HT1080 (cell line): ENCODE results near the gene GNAI3. TPM values are rescaled to one million over a fixed set of nuclear protein-coding genes. Genes with fewer than 3 reads are reported as not detected.
A peak's percentile ranks its signal among the peaks of the same experiment; 100 is the strongest.

Source experiments
- DNase-seq: peaks from one replicate; pipeline ENCODE4 v3.0.0-alpha.2; 2015; ENCODE audit warnings: low read depth
- total RNA-seq: library from RNA; depleted of rRNA; stranded (reverse); fragments of >200 nt; shearing (Covaris generic); gene quantifications from 2 replicates; pipeline ENCODE4 v1.2.3, GENCODE V29; 2014

Gene GNAI3
- total RNA-seq, 1 experiment from 2014 or later: 12.1 TPM

DNA sequence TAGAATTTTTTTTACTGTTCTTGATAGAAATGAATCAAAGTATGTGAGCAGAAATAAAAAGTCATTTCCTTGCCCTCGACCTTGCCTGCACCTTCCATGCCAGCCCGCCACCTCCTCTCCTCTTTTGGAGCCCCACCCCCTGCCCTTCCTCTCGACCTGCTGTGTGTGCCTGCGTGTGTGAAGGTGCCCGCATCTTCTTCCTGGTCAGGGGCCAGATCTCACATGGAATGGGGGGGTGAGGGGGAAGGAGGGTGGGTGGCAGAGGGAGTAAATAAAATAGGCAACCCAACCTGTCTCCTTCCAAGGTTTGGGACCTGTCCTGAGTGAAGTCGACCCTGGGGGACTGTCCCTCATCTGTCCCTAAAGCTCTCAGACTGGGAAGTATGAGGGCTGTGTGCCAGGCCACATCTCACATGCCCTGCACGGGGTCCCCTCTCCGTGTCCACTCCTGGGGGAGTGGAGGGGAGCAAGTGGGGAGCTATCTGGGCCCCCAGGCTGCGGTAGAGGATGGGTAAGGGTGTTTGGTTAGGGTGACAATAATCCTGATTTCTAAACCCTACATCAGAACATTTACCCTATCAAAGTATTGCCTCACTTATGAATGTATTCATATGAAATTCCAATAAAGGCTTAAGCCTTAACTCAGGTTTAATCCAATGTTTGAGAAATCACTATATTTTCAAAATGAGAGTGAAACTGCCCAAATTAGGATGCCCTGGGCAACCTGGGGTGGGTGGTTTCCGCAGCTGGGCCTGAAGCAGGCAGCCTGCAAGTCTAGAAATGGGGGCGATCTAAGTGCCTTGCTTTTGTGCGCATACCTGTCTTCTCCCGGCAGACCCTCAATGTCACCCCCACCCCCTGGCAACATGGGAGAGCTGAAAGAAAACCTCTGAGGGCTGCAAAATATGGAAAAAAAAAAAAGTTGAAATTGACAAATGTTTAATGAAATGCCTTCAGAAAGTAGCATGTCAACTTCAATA lies 86.6 kb downstream of the GNAI3 start:
- no peak for DNase-seq

DNA sequence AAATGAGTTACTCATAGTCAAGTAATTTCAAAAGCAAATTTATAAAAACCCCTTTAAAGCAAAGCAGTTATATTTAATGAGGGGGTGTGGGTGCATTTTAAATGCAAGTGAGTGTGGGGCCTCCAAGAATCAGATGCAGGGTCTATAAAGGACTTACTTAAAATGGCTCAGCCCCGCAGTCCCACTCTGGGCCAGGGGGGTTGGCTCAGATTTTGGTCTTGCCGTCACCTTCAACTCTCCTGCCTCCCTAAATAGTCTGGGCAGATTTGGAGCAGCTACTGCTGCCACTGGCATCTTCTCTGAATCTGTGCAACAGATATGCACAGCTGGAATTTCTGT lies 87.4 kb downstream of the GNAI3 start:
- no peak for DNase-seq

DNA sequence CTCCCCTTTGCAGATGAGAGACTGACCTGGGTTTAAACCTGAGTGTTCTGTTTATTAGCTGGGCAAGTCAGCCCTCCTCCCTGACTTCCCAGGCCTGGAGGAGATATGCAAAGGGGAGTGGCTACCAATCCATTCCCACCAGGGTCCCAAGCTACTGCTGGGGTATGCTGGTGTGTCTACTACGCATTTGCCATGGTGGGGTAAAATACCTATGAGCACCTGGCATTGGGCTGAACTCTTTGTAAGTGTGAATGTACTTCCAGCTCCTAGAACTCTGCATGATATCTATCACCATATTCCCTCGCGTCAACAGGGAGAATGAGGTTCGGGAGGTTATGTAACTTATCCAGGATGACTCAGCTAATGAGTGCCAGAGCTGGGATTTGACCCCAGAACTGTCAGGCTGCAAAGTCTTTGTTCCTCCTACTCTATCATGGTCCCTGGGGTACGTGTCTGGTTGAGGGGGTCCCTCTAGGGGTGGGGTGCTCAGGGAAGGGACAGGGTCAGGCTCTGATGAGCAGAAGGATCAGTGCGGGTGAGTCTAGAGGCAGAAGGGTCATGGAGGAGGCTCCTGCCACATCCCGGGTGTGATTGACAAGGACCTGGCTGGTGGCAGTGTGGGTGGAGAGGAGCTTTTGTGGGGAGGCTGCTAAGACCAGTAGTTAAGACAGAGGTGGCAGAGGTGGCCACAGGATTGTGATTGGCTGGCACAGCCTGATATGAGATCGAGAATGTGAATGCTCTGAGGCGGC lies 88.0 kb downstream of the GNAI3 start:
- DNase-seq: peak; percentile 51

DNA sequence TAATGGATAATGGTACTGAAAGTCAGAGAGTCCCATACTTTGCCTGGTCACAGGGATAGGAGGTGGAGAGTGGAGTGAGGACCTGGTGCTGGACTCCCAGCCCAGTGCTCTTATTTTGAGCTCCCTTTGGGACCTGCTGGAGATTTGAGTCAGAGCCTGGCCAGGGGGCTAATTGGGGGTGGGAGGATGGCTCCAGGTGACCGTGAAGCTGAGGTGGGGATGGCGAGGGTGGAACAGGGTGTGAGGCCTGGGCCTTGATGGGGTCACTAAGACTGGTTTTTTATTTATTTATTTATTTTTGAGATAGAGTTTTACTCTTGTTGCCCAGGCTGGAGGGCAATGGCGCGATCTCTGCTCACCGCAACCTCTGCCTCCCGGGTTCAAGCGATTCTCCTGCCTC lies 89.0 kb downstream of the GNAI3 start:
- no peak for DNase-seq

DNA sequence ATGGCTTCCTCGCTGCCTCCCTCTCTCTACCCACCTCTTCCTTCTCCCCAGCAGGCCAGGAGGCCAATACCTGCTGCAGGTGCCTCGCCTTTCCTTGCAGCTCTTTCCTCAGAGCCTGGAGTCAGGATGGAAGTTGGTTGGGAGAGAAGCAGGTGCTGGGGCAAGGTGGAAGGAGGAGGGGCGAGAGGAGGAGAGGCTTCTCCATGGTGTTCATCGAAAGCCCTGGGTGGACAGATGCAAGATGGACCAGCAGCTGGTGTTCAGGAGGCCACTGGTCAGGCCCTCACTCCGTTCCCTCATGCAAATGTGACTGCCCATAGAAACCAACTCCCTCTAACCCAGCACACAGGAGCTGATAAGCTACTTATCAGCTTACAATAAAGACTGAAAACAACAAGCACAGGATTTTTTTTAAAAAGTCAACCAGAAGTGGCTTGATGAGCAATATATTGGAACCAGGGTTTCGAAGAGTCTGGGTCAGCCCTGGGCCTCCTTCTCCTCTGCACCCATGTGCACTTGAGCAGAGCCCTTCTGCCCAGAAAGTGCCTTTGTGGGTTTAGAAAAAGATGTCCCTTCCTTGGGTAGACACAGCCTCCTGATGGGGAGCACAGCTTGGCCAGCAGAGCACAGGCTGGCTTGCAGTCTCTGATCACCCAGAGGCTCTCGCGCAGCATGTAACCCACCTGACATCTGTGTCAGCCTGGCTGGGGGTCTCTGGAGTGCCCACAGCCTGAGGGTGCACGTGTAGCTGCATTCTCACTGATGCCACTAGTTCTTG lies 90.8 kb downstream of the GNAI3 start:
- DNase-seq: no peak

DNA sequence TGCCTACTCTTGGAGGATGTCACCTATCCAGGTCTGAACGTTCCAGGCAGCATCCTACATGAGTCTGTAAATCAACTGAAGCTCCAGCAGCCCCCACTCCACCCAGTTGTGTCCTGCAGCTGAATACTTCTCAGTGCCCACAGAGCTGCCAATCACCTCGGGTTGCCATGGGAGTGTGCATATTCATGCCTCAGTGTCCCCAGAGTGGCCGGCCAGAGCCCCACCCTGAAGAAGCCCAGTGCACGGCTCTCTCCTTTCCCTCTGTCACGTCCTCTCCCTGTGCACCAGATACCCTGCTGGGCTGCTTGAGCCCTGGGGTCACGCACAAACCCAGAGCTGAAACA lies 91.4 kb downstream of the GNAI3 start:
- DNase-seq: no peak

DNA sequence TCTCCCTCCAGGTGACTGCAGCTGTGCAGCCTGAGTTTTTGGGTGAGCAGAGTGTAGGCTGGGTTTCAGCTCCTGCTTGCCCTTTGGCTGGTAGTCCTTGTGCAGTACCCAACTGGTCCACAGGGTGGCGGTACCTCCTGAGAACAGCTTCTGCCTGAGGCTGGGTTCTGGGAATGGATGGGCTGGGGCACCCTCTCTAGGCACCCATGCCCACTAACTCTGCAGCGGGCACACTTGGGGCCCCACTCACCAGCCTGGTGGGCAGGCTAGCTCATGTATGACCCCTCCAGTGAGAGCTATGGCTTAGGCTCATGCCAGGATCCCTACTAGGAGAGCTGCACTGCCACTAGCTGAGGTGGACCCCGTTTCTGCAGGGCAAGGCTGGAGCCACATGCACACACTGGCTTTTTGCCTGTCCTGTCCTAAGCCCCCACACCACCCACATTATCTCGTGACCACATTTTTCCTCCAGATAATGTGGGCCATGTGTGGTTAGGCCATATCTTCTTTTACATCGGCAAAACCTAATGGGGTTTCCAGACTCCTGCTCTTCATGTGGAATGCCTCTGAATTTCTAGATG lies 92.0 kb downstream of the GNAI3 start:
- DNase-seq: peak; percentile 47

DNA sequence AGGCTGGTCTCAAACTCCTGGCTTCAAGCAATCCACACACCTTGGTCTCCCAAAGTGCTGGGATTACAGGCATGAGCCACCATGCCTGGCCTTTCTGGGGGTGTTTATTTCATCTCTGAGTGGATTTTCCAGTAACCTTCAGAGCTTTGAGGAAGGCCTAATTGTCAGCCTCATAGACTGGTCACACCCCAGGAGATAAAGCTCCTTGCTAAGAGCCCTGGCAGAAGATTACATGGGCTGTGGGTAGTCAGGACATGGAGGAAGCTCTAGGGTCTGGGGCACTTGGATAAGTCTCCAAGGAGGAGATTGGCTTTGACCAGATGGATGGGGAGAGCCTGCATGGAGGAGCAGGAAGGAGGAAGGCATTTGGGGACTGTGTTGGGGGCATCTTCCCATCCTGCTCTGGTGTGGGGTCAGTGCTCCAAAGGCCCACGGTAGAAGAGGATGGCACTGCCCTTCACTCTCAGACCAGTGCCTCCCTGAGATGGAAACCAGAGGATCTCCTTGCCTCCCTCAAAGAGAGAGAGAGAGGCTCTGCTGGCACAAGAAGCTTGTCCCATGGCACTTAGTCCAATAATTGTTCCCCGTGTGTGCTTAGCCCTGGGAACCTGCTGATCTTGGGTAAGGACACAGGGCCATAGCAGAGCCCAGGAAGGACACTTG lies 92.8 kb downstream of the GNAI3 start:
- DNase-seq: no peak

DNA sequence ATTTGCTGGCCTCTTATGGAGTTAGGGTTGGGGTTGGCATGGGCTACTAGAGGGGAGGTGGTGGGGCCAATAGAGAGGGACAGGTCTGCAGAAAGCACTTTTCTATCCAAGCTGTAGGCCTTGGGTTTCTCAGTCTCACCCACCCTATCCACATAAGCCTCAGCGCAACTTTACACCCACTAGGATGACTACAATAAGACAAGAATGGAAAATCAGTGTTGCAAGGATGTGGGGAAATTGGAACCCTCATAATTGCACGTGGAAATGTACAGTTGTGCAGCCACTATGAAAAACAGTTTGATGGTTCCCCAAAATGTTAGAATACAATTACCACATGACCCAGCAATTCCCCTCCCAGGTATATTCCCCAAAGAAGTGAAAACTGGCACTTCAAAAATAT lies 93.4 kb downstream of the GNAI3 start:
- no peak for DNase-seq

DNA sequence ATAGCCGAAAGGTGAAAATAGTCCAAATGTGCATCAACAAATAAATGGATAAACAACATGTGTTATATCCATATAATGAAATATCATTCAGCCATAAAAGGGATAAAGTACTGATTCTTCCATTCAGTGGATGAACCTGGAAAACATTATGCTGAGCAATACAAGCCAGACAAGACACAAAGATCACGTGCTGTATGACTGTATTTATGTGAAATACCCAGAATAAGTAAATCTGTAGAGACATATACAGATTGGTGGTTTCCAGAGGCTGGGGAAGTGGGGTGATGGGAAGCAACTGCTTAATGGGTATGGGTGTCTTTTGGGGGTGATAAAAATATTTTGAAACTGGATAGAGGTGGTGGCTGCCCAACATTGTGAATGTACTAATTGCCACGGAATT lies 94.2 kb downstream of the GNAI3 start:
- no peak for DNase-seq

DNA sequence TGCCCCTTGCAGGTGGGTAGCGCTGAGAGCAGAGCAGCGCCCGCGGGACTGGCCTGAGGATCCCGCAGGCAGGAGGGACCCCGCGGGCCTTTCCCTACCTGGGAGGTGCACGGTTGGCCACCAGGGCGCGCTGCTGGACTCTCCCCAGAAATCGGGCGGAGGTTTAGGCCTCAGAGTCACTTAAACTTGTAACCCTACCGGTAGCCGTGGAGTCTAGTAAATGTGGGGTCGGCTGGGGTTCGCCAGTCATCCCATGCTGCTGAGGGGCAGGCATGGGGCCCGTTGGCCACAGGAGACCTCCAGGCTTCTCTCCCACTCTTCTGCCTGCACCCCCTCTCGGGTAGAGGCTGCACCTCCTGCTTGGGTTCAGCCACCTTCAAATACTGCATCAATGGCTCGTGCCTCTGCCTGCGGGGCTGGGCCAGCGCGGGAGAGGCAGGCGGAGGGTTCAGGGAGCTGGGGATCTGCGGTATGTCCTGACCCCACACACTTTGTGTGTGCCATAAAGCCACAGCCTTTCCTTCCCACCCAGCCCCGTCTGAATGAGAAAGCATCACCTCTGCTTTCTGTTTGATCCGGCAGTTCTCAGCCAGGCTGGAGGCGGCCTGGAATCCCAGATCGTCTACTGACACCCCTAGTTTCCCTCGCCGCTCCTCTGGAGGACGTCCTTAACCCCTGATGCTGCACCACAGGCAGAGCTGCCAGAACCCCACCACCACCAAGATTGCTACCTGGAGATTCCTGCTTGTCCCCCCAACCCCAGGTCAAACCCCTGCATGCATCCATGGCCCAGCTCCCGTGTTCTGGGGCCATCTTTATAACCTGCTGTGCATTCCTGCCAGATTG lies 95.2 kb downstream of the GNAI3 start:
- DNase-seq: peak; percentile 70

DNA sequence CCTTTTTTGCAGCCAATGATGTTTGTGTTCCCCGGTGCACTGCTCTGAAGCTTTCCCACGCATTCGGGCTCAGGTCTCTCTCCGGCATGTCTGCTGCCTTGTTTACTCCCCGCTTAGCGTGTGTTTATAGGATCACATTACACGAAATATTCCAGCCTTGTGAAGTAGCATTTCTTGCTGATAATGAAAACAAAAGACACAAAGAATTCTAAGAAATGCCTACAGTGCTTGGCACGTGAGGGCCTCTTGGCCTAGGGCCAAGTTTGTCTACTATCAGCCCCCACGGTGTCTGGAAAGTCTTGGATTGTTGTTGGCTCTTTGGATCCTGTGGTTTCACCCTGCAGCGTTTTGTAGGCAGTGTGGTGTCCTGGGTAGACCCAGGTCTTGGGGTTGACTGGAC lies 96.3 kb downstream of the GNAI3 start:
- no peak for DNase-seq

DNA sequence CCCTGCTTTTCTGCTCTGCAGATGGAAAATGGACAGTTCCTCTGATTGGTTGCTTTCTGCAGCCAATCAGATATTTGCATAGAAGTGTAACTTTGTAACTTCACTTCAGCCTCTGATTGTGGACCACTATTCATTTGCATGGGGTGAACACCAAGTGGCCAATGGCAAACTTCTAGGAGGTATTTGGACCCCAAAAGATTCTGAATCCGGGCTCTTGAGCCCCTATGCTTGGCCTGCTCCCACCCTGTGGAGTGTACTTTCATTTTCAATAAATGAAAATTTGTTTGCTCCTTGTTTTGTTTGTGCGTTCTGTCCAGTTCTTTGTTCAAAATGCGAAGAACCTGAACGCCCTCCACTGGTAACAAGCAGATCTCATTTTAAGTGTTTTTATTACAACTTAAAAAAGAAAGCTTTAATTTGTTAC lies 101.1 kb downstream of the GNAI3 start:
- no peak for DNase-seq

DNA sequence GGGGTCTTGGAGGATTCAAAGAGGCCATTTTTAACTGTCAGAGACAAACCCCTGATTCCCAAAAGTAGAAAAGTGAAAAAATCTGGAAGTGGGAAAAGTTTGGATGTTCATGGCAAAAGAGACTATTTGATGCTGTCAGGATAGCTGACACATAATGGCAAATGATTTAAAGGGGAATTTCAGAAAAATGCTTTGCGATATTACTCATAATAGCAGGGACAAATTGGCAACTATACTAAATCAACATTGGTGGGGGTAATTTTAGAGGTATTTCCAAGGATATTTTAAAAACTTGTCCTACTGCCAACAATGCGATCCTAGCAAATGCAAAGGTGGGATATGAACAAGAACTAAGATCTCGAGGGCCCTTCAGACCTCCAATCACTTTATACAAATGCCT lies 102.2 kb downstream of the GNAI3 start:
- no peak for DNase-seq

DNA sequence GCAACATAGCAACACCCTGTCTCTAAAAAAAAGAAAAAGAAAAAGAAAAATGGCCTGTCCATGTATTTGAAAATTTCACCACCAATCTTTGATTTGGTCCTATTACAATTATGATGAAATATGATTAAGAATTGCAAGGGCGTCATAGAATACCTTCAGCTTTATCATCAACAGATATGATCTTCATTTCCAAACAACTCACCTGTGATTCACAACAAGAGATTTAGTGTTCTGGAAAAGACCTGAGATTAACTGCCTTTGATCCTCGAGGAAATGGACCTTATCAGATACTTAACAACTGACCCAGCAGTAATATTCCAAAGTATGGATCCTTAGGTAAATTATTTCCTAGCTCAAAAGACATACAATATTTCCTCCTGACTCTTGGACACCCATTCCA lies 104.0 kb downstream of the GNAI3 start:
- no peak for DNase-seq

DNA sequence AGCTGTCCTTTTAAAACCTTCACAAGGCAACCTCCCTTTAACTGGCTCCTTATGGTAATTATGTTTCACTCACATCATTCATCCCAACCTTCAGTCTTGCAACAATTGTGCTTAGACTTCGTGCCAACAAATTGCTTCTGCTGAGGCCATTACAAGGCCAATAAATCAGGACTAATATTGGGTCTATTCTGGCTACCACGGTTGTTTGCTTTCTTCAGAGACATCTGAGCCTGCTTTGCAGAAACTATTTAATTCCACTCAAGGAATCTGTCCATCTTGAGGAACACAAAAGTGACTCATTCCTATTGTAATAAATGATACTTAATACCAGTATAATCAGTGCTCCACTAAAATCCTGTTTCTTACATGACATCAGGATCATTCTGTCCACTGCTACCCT lies 104.9 kb downstream of the GNAI3 start:
- no peak for DNase-seq

DNA sequence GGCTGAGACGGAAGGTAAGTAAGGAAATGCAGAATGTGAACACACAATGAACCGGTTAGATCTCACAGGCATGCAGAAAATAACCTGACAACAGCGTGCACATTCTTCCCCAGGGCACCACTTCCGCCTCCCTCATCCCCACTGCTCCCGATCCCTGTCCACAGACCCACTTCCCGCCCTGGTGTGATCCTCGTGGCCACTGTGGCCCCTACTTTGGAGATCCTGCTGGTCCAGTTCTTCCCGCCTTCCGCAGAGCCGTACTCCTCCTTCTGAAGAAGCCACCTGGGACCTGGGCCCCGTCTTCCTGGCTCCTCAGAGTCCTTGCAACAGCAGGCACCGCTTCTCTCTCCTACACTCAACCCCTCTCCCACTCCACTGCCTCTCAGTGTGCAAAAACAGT lies 106.1 kb downstream of the GNAI3 start:
- DNase-seq: no peak

DNA sequence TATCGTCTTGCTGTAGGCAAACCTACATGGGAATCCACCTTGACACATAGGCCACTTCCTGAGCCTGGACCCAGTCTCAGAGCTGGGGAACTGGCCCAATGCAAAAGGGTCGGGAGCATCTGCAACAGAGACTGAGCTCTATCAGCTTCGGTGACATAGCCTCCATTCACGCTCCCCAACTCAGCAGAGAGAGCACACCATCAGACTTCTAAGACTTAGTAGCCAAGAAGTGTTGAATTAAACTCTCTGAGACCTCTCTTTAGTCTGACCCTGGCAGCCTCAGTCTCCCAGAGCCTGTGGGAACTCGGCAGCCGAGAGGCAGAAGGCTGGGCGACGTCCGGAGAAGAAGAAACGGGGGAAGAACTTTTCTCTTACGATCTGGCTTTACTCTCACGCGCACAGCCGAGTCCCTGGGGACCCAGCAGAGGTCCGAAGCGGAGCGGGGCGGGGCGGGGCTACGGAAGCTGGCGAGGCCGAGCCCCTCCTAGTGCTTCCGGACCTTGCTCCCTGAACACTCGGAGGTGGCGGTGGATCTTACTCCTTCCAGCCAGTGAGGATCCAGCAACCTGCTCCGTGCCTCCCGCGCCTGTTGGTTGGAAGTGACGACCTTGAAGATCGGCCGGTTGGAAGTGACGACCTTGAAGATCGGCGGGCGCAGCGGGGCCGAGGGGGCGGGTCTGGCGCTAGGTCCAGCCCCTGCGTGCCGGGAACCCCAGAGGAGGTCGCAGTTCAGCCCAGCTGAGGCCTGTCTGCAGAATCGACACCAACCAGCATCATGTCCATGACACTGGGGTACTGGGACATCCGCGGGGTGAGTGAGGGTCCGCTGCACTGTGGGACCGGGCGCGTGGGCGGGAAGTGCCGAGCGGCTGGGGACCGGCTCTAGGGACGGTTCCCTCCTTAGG lies 107.5 kb downstream of the GNAI3 start, which contains the start of gene GSTM4:
TSS of gene GSTM4 (plus strand) at position 485 of the 905 bp plus-strand sequence. CDS start at position 776, 291 bp downstream.
- no peak for DNase-seq

DNA sequence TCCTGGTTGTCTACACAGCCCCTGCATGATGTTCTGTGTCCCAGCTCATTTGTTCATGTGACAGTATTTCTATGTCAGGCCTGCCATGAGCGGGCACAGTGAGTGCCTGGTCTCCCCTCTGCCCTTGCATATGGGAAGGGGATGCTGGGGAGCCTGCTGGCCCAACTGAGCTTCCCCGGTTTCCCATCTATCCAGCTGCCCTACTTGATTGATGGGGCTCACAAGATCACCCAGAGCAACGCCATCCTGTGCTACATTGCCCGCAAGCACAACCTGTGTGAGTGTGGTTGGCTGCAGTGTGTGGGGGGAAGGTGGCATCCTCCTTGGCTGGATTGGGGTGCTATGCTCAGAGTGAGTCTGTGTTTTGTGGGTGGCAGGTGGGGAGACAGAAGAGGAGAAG lies 109.0 kb downstream of the GNAI3 start:
- DNase-seq: no peak
